ENCODE measurements around the gene CASZ1.

Gene CASZ1

DNA sequence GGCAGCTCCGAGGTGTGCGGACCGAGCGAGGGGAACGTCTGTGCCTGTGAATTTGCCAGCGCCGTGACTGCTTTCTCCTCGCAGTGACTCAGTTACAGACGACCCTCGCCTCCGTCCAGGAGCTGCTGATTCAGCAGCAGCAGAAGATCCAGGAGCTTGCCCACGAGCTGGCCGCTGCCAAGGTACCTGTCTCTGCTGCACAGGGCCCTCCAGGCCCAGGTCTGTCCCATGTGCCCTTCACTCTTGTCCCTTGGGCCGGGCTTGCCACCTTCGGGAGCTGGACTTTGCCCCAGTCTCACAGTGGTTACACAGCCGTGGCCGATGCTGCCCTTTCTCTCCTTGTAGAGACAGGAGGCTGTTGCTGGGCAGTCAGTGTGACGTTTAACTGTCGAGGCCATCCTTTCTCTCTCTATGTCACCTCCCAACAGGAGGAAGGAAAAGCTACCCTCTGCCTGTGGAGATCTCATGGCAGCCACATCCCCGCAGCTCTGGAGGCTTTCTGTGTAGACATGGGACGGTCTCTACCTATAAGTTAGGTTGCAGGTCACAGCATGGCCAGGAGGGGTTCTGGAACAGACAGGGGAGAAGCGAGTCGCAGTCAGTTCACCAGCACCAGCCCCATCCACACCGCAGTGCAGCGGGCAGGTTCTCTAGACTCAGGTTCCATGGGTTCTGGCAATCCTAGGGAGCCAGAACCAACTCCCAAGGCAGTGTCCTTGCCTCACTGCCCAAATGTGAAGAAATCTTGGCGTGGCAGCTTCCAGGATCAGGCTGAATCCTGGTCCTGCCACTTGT lies 172.0 kb downstream of the CASZ1 start:
- Histone ChIP-seq H2AFZ (no peak overlapping the region), H3K4me3 (ENCODE audit: low read depth, low read length) (no peak overlapping the region), H3K36me3 (ENCODE audit: control insufficient read depth, insufficient read depth, low read length) (no peaks in the 10 kb centered on the region), H3K9me3 (ENCODE audit: control insufficient read depth, low read length) (no peaks in the 10 kb centered on the region), H3K9ac (no peak overlapping the region), H3K79me2 (no peaks in the 10 kb centered on the region), H3K4me2 (ENCODE audit: low read length) (no peak overlapping the region), H3K27ac (no peak overlapping the region), H3K4me1 (no peaks in the 10 kb centered on the region), H3K27me3 (ENCODE audit: control insufficient read depth, insufficient read depth, low read length) (no peaks in the 10 kb centered on the region)
- TF ChIP-seq CTCF (IDR thresholded peaks at IDR 0.05), result no peak

DNA sequence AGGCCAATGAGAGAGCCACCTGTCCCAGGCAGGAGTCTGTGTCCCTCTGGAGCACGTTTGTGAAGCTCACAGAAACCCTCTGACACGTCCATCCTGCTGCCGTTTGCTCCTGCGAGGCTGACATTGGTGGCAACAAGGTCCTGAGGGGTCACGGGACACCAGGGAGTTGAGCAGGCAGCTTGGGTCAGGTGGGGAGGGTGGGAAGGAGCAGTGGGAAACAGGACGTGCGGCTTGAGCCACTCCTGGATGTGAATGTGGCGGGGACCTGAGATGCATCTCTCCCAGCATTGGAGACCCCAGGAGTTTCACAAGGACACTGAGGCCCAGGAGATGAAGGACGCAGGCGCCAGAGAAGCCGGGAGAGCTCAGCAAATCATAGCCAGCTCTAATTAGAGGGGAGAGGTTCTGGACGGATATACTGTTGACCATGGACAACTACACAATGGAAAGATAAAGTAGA lies 172.7 kb downstream of the CASZ1 start:
- Histone ChIP-seq H3K4me3 (ENCODE audit: low read depth, low read length) (no peak overlapping the region), H3K9ac (no peak overlapping the region), H3K79me2 (no peaks in the 10 kb centered on the region), H3K4me1 (no peaks in the 10 kb centered on the region), H3K27me3 (ENCODE audit: control insufficient read depth, insufficient read depth, low read length) (no peaks in the 10 kb centered on the region), H3K4me2 (ENCODE audit: low read length) (no peak overlapping the region), H3K36me3 (ENCODE audit: control insufficient read depth, insufficient read depth, low read length) (no peaks in the 10 kb centered on the region), H3K9me3 (ENCODE audit: control insufficient read depth, low read length) (no peaks in the 10 kb centered on the region), H2AFZ (no peak overlapping the region), H3K27ac (no peak overlapping the region)
- no peak for TF ChIP-seq CTCF (IDR thresholded peaks at IDR 0.05)

DNA sequence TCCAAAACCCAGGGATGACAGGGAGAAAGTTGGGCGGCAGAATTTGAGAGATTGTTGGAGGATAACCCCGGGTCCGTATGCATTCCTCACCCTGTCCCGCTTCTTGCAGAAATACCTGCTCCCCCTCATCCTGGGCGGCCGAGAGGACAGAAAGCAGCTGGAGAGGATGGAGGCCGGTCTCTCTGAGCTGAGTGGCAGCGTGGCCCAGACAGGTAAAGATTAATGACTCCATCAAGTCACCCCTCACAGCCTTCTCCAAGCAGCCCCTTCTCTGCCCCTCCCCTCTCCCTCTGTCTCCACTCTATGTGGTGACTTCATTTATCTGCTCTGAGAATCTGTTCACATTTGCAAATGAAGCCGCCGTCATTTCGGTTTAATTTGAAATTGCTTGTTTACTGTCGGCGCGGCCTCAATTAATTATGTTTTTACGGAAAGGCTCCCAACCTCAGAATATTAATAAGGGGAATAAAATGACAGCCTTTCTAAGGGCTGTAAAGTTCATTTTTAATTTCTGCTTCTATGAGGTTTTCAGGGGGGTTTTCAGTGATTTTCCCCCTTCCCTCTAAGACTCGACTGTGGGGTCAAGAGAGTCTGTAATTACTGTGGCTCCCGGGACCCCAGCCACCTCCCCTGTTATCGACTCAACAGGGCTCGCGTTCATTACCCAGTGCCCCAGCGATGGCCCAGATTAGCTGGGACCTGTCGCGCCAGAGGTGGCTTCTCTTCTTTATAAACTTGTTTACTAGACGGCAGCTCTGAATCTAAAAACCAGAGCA lies 173.3 kb downstream of the CASZ1 start:
- Histone ChIP-seq H3K4me1 (no peaks in the 10 kb centered on the region), H3K9ac (no peak overlapping the region), H3K27me3 (ENCODE audit: control insufficient read depth, insufficient read depth, low read length) (no peaks in the 10 kb centered on the region), H3K27ac (no peak overlapping the region), H3K4me3 (ENCODE audit: low read depth, low read length) (no peak overlapping the region), H3K9me3 (ENCODE audit: control insufficient read depth, low read length) (no peaks in the 10 kb centered on the region), H3K36me3 (ENCODE audit: control insufficient read depth, insufficient read depth, low read length) (no peaks in the 10 kb centered on the region), H3K79me2 (no peaks in the 10 kb centered on the region), H2AFZ (no peak overlapping the region), H3K4me2 (ENCODE audit: low read length) (no peak overlapping the region)
- no peak for TF ChIP-seq CTCF (IDR thresholded peaks at IDR 0.05)

DNA sequence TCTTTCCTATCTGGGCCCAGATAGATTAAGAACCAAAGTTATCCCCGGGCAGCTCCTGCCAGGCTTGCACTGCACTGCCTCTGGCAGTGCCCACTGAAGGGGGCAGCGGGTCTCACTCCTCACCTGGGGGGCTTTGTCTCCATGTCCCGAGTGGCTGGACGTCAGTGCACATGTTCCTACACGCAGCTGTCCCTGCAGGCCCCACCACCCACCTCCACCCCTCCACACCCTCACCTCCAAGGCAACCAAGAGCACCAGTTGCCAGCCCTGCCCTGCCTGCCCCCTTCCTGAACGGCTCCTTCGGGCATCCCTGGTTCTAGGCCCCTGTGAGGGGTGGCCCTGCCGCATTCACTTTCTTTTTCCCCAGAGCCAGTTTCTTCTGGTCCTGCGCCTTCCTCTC lies 174.5 kb downstream of the CASZ1 start:
- Histone ChIP-seq H2AFZ (no peak overlapping the region), H3K9me3 (ENCODE audit: control insufficient read depth, low read length) (no peaks in the 10 kb centered on the region), H3K4me2 (ENCODE audit: low read length) (no peak overlapping the region), H3K79me2 (no peaks in the 10 kb centered on the region), H3K4me3 (ENCODE audit: low read depth, low read length) (no peak overlapping the region), H3K27me3 (ENCODE audit: control insufficient read depth, insufficient read depth, low read length) (no peaks in the 10 kb centered on the region), H3K27ac (no peak overlapping the region), H3K36me3 (ENCODE audit: control insufficient read depth, insufficient read depth, low read length) (no peaks in the 10 kb centered on the region), H3K4me1 (no peaks in the 10 kb centered on the region), H3K9ac (no peak overlapping the region)
- no peak for TF ChIP-seq CTCF (IDR thresholded peaks at IDR 0.05)
